KMS-11 (cell line): ENCODE results near the gene SLFN12L.
A peak's percentile ranks its signal among the peaks of the same experiment; 100 is the strongest.

Experiments
- H2AFZ ChIP-seq: fragments of 200-600 bp; sonication (generic); 2 replicates; pipeline ENCODE4 v1.6.1; 2016; ENCODE audit warnings: antibody characterized with exemption, mixed run types, low read depth
- H3K27ac ChIP-seq: fragments of 200-600 bp; sonication (generic); 2 replicates; pipeline ENCODE4 v1.6.1; 2016; ENCODE audit warnings: mild to moderate bottlenecking, mixed run types
- H3K27me3 ChIP-seq: fragments of 200-600 bp; sonication (generic); 2 replicates; pipeline ENCODE4 v1.6.1; 2017; ENCODE audit warnings: mild to moderate bottlenecking, low read depth, mixed run types, moderate library complexity; ENCODE audit not compliant: insufficient read depth
- H3K36me3 ChIP-seq: fragments of 200-600 bp; sonication (generic); 2 replicates; pipeline ENCODE4 v1.6.1; 2017; ENCODE audit warnings: mild to moderate bottlenecking, mixed run types; ENCODE audit not compliant: insufficient read depth
- H3K4me1 ChIP-seq: fragments of 200-600 bp; sonication (generic); 2 replicates; pipeline ENCODE4 v1.6.1; 2016; ENCODE audit warnings: mild to moderate bottlenecking, low read depth, mixed run types; ENCODE audit not compliant: poor library complexity, severe bottlenecking
- H3K4me2 ChIP-seq: fragments of 200-600 bp; sonication (generic); 2 replicates; pipeline ENCODE4 v1.7.0; 2016; ENCODE audit warnings: mild to moderate bottlenecking, mixed run types
- H3K4me3 ChIP-seq: fragments of 200-600 bp; sonication (generic); IDR thresholded peaks from 2 replicates; pipeline ENCODE4 v1.6.1; 2017; ENCODE audit warnings: low read depth, low read length, mixed read lengths; ENCODE audit not compliant: insufficient read depth
- H3K79me2 ChIP-seq: fragments of 200-600 bp; sonication (generic); 2 replicates; pipeline ENCODE4 v1.6.1; 2016; ENCODE audit warnings: low read depth, mixed run types; ENCODE audit not compliant: insufficient read depth
- H3K9ac ChIP-seq: fragments of 200-600 bp; sonication (generic); 2 replicates; pipeline ENCODE4 v1.6.1; 2016; ENCODE audit warnings: mild to moderate bottlenecking, mixed run types
- H4K20me1 ChIP-seq: fragments of 200-600 bp; sonication (generic); 2 replicates; pipeline ENCODE4 v1.6.1; 2016; ENCODE audit warnings: mild to moderate bottlenecking, mixed run types; ENCODE audit not compliant: insufficient read depth
- CTCF ChIP-seq: fragments of 200-600 bp; sonication (generic); conservative IDR thresholded peaks from 2 replicates; pipeline ENCODE4 v1.6.1; 2017; ENCODE audit warnings: low read depth, mild to moderate bottlenecking, antibody characterized with exemption, low read length, moderate library complexity, mixed read lengths

The SLFN12L gene

DNA sequence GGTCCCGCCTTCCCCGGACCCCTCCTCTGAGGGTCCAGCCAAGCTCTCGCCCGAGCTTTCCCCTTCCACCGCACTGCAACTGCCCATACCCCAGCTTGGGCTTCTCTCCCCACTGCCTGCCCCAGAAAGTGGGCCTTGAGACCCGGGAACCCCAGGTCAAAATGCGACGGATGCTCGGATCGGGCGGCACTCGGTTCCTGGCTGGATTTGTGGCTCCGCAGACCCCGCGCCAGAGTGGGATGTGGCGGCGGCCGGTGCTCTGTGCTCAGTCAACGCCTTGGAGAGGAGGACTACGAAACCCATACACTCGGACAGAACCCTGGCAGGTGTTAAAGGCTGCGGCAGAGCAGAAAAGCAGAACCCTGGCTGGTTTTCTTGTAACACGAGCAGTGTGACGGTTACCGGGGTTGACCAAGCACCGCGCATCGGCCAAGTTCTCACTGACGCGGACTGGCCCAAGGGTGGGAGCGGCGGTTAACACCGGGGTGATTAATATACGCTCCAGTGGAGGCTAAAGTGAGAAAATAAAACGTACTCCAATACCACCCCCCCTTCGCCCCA, 88.0 kb downstream of the SLFN12L start:
- no peak overlapping the region for H3K4me3 ChIP-seq
- H3K27ac ChIP-seq: no peak overlapping the region
- H3K27me3 ChIP-seq: no peaks in the 10 kb centered on the region
- H2AFZ ChIP-seq: no peak overlapping the region
- H3K4me1 ChIP-seq: peaks cover 9% of the 10 kb centered on the region
- H3K9ac ChIP-seq: no peak overlapping the region
- H4K20me1 ChIP-seq: no peaks in the 10 kb centered on the region
- no peaks in the 10 kb centered on the region for H3K36me3 ChIP-seq
- no peaks in the 10 kb centered on the region for H3K79me2 ChIP-seq
- TF ChIP-seq CTCF: no peak
- no peak overlapping the region for H3K4me2 ChIP-seq

- no peaks in the 10 kb centered on the region for H4K20me1 ChIP-seq
- peaks cover 9% of the 10 kb centered on the region for H3K4me1 ChIP-seq
- H3K36me3 ChIP-seq: no peaks in the 10 kb centered on the region
- no peak overlapping the region for H3K9ac ChIP-seq
- peak overlapping the region; percentile 59 for H3K4me2 ChIP-seq
- H3K27ac ChIP-seq: no peak overlapping the region
- H3K27me3 ChIP-seq: no peaks in the 10 kb centered on the region
- no peaks in the 10 kb centered on the region for H3K79me2 ChIP-seq
- peak overlapping the region; percentile 99 for H2AFZ ChIP-seq
- TF ChIP-seq CTCF: no peak
- no peak overlapping the region for H3K4me3 ChIP-seq
Measured at GRCh38 chr17:35448899-35449227, 88.6 kb downstream of the SLFN12L start.

DNA sequence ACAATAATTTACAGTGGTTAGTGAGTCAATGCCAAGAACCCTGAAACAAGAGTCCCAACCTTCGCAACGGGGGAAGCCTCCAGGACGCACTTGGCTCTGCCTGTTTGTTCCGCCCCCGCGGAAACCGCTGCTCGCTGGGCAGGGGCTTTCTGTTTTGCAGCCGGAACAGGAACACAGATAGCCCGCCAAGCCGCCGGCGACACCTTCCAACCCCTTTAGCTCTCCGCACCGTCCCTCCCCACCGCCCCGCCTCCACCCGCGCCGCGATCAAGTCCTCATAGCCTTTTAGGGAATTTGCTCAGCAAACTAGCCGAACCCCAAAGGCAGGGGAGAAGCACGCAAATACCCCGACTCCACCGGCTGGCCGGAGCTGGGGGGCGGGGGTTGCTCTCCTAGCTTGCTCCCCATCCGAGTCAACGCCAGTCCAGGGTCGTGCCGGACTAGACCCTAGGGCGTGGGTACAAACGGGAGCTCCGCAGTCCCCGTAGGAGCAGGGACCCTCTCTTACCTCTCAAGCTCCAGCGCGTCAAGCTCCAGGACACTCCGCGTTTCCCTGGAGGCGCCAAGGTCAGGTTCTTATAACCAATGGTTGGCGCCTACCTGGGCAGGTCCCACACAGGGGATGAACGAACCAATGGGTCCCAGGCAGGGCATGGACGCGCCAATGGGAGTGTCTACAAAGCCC, 89.1 kb downstream of the SLFN12L start, which contains the start of gene SLFN13:
Gene SLFN13 (minus strand): TSS at position 553 of the 685 bp plus-strand sequence. CDS start 3,086 bp downstream, outside the sequence.
- Histone ChIP-seq H3K4me1 (peaks cover 9% of the 10 kb centered on the region), H3K9ac (peak within 1 kb of the TSS; percentile 65), H3K36me3 (no peaks in the 10 kb centered on the region), H2AFZ (peak within 1 kb of the TSS; percentile 99), H3K4me2 (peak within 1 kb of the TSS; percentile 59), H4K20me1 (no peaks in the 10 kb centered on the region), H3K27me3 (no peaks in the 10 kb centered on the region), H3K4me3 (no peak within 1 kb of the TSS), H3K27ac (peak within 1 kb of the TSS; percentile 48), H3K79me2 (no peaks in the 10 kb centered on the region)
- TF ChIP-seq CTCF: no peak

DNA sequence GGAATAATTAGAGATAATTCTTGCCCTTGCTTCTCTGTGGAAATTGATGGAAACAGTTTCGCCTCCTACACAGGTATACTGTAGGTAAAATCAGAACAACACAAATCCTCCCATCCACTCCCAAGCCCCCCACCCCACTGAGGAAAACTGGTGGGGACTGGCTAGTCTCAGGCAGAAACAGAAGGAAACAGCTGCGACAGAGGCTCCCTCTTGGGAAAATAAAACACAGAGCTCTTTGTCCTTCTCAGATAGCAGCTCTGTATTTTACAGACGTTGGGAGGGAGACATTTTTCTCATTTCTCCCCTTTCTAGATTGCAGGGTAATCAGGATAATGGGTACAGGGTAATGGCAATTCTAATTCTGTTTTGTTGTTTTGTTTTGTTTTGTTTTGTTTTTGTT, 90.0 kb downstream of the SLFN12L start:
- Histone ChIP-seq H2AFZ (peak overlapping the region; percentile 99), H3K4me2 (peak overlapping the region; percentile 59), H3K9ac (peak overlapping the region; percentile 65; the same call in 1 of the 2 replicates), H3K36me3 (no peaks in the 10 kb centered on the region), H4K20me1 (no peaks in the 10 kb centered on the region), H3K27ac (no peak overlapping the region), H3K4me3 (no peak overlapping the region), H3K4me1 (peaks cover 9% of the 10 kb centered on the region), H3K27me3 (no peaks in the 10 kb centered on the region), H3K79me2 (no peaks in the 10 kb centered on the region)
- no peak for TF ChIP-seq CTCF
